Measurements from ENCODE around the gene POLR3H.

DNA sequence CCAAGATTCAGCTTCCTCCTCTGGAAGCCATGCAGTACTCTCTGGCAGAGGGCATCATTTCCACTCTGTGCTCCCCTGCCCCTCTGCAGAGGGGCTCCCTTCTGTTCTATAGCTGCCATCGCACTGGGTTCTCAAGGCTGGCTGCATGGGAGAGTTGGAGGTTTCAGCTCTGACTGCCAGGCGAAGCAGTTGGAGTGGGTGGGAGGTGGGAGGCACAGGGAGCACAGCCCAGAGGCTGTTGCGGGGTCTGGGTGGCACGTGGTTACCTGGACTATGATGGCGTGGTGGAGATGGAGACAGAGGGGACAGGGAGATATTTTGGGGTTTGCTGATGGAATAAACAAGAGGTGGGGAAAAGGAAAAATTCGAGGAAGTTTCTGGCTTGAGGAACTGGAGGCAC, 40.6 kb upstream of the POLR3H start:
- TF ChIP-seq, protein P1, sequence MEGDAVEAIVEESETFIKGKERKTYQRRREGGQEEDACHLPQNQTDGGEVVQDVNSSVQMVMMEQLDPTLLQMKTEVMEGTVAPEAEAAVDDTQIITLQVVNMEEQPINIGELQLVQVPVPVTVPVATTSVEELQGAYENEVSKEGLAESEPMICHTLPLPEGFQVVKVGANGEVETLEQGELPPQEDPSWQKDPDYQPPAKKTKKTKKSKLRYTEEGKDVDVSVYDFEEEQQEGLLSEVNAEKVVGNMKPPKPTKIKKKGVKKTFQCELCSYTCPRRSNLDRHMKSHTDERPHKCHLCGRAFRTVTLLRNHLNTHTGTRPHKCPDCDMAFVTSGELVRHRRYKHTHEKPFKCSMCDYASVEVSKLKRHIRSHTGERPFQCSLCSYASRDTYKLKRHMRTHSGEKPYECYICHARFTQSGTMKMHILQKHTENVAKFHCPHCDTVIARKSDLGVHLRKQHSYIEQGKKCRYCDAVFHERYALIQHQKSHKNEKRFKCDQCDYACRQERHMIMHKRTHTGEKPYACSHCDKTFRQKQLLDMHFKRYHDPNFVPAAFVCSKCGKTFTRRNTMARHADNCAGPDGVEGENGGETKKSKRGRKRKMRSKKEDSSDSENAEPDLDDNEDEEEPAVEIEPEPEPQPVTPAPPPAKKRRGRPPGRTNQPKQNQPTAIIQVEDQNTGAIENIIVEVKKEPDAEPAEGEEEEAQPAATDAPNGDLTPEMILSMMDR (IDR thresholded peaks at IDR 0.05; ENCODE audit: low read depth, low read length, poor library complexity, severe bottlenecking), result no peak
- TF ChIP-seq EZH2phosphoT487 (IDR thresholded peaks at IDR 0.05; ENCODE audit: borderline replicate concordance, low read length), result no peak
